DMS 273 (cell line): ENCODE measurements around the gene CDC20B.
"Not testable (repeated sequence)": the region's sequence is repeated elsewhere in the genome, so short reads cannot be mapped to it uniquely, and the experiment has no call there.

Experiments
- DNase-seq: peaks from one replicate; lab custom pipeline; 2025; ENCODE audit not compliant: unreplicated experiment; lab: John Stamatoyannopoulos, UW

CDC20B gene

GRCh38 chr5:55104946-55105701 lies 67.9 kb downstream of the CDC20B start:
- DNase-seq = no peak

- DNase-seq = no peak
Observed at GRCh38 chr5:55104036-55104772, 68.8 kb downstream of the CDC20B start.

DNA sequence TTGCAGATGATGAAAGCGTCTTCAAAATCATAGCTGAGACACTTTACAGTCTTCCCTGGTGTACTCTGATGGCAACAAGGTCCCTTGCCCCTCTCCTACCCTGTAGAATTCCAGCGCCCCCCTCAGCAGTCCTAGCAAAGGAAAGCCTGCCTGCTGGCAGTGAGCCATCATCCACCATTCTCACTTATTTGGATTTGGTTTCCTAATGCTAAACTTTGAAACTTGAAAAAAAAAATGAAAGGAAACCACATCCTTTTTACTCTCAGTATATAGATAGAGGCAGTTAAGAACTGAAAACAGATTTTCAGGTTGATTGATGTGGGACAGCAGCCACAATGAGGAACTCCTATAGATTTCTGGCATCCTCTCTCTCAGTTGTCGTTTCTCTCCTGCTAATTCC lies 70.6 kb downstream of the CDC20B start, which contains the start of gene GZMA:
TSS of gene GZMA (plus strand) at position 299 of the 400 bp plus-strand sequence. CDS start at position 336, 37 bp downstream.
- DNase-seq = peak; percentile 29

DNA sequence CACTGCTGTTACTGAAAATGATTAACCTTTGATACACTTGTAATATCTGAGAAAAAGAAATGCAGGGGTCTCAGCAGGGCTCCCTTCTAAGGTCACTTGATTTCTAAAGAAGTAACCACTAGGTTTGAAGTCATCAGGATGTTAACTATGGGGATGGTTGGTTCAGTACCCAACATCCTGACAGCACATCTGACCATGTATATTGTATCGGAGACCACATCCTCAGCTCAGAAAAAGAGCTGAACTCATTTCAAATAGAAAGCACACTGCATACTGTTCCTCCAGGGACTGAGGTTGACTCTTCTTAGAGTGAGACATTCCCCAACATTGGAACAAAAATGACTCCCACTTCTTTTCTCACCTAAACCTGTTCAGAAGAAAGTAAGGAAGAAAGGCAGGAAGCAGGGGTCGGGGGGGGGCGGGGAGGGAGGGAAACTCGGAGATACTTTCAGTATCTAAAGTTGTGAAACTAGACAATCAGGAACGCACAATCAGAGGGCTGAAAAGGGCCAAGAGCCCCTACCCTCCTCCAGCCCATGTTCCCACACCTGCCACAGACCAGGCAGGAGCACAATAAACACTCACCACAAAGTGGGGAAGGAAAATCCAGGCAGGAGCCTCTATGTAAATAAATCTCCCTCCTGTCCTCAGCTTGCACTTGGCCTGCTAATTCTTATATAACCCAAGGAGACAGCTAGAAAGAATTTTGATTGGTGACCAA lies 71.3 kb downstream of the CDC20B start:
- DNase-seq = no peak

DNA sequence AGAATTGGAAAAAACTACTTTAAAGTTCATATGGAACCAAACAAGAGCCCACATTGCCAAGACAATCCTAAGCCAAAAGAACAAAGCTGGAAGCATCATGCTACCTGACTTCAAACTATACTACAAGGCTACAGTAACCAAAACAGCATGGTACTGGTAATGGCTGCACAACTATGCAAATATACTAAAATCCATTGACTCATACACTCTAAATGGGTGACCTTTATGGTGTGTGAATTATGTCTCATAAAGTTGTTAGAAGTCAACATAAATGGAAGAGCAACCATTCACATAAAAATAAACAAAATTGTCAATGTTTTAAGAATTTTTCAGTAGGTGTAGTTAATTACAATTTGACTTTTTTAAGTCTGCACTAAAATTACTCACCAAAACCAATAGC lies 71.8 kb downstream of the CDC20B start:
- not testable (repeated sequence) for DNase-seq

GRCh38 chr5:55096861-55097260 lies 76.1 kb downstream of the CDC20B start:
- no peak for DNase-seq

DNA sequence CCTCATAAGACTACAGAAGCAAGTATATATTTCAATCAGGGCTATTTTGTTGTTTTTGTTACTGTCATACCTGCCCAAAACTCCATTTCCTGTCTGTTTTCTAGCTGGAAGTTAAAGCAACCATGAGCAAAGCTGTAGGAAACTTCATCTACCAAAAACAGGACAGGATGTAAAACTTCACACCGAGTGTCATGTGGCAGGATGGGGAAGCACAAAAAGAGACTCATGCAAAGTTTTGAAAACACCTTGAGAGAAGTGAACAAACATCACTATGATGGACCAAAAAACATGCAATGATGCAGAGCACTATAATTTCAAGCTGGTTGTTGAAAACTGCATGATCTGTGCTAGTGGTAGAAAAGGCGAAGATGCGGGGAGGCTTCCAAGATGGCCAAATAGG lies 76.8 kb downstream of the CDC20B start:
- DNase-seq = no peak

DNA sequence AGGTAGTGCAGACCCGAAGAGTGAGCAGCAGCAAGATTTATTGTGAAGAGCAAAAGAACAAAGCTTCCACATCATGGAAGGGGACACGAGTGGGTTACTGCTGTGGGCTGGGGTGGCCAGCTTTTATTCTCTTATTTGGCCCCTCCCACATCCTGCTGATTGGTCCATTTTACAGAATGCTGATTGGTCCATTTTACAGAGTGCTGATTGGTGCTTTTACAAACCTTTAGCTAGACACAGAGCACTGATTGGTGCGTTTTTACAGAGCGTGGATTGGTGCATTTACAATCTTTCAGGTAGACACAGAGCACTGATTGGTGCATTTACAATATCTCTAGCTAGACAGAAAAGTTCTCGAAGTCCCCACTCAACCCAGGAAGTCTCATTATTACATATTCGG lies 82.0 kb downstream of the CDC20B start:
- DNase-seq = not testable (repeated sequence)

DNA sequence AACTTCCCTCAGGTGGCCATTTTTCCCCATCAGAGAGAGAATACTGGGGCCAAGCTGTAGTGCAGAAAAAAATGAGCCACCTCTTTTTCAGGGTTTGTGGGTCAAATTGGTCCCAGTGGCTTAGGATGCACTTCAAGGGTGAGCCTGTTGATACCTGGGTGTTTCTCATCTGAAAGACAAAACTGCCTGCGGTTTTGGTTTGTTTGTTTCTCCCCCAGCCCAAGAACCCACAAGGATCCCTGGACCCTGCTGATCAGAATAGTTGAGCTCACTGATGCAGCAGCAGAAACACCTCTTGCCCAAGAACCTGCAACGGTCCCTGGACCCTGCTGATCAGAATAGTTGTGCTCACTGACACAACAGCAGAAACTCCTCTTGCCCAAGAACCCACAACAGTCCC lies 83.7 kb downstream of the CDC20B start:
- DNase-seq = not testable (repeated sequence)

DNA sequence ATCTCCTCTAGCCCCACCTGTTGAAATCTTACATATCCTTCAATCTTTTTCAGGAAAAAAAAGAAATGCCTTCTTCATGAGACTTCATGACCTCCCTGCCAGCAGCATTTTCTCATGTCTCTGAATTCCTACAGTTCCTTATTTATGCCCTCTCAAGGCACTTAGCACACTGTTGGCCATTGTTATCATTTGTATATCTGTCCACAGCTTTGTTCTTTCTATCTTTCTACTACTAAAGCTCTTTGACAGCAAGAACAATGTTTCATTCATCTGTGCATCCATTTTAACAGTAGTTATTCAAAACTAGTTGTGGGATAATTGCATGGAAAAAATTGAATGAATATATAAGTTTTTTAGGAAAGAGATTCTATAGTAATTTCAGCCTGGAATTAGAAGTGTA lies 91.4 kb downstream of the CDC20B start:
- no peak for DNase-seq

DNA sequence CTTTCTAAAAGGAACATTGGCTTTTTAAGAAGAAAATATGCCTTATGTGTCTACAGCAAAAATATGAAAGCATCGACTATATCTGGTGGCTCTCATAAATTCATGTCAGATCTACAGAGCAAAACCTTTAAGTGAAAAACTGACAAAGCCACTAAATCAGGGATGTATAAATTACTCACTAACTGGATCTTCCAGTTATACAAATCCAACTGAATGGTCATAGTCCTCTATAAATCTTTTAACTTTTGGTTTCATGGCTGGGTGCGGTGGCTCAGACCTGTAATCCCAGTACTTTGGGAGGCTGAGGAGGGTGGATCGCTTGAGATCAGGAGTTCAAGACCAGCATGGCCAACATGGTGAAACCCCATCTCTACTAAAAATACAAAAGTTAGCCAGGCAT lies 99.8 kb downstream of the CDC20B start:
- DNase-seq = no peak

GRCh38 chr5:55072666-55073065 lies 100.3 kb downstream of the CDC20B start:
- no peak for DNase-seq

- no peak for DNase-seq
Observed at GRCh38 chr5:55071413-55071812, 101.6 kb downstream of the CDC20B start.

- DNase-seq = no peak
Observed at GRCh38 chr5:55070968-55071367, 102.0 kb downstream of the CDC20B start.

DNA sequence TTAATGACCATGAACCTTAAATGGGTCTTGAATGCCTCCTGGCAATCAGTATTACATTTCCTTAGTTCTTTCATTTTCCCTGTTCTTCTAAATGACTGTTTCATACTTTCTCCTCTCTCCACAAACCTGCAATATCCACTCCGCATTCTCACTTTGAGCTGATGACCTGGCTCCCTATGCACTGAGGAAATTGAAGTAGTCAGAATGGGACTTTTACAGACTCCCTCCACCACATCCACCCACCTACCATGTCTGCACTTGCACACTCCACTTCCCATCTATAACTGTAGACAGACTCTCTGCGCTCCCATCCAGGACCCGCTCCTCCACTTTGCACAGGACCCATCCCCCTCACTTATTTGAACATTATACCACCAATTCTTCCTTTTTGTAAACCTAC lies 106.7 kb downstream of the CDC20B start:
- no peak for DNase-seq

GRCh38 chr5:55064523-55064922 lies 108.5 kb downstream of the CDC20B start:
- DNase-seq = no peak

DNA sequence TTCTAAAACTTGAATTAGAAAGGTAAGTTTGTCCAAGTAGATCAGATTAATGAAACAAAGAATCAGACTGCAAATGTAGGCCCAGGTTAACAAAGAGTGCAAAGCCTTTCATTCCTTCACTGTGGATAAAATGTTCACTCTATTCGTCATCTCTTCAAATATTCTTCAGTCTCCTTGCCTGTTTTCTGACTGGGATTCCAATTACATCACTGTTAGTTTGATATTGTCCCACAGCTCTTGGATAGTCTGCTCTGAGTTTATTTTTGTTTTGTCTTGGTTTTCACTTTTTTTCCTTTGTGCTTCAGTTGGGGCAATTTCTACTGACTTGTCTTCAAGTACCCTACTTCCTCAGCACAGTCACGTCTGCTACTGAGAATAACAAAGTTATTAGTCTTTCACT lies 109.1 kb downstream of the CDC20B start:
- no peak for DNase-seq

DNA sequence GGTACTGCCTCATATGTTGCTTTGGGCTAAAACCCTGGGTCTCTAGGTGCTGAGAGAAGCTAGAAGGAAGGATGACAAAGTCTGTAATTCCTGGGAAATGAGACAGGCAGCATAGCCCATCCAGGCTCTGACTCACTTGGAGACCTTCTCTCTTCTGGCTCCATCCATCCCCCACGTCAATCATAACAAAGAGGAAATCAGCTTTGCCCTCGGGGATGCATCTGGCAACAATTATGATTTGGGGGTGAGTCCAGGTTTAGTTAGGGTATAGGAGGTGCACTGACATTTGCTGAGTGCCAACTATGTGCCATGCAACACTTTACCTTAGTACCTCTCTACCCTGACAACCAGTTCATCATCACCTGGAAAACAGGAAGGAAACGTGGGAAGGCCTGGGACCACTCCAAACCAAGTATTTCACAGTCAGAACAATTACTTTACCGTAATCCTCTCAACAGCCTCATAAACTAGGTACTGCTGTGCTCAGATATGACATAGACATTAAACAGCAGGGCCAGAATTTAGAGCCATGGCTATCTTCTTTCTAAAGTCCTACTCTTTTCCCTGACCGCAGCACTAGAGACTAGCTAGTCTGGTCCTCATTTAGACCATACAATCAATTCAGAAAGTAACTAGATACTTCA lies 109.6 kb downstream of the CDC20B start:
- no peak for DNase-seq
